Measurements from ENCODE around the gene NPTX2. TPM values are rescaled to one million over a fixed set of nuclear protein-coding genes. Genes with fewer than 3 reads are reported as not detected.

NPTX2 gene
- total and polyA plus RNA-seq, 2 experiments from 2014 or later, result 8.2 to 24.1 TPM

DNA sequence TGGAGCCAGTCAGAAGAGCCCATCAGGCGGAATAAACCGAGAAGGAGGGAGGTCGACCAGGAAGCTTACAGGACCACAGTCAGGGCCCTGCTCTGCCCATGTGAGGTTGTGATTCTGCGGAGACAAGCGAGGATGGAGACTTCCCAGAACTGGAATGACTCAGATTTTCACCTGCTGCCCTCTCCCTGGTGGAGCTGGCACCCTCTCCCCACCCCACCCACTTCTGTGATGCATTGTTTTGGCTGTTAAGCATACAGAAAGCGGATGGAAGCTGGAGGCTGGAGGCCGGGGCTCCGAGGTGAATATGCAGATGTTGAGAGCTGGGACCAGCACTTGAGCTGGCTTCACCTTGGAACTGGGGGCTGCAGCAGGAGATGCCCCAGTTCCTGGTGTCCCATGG lies 57.4 kb downstream of the NPTX2 start:
- no peaks in the 10 kb centered on the region for H4K20me1 ChIP-seq (replicated peaks; ENCODE audit: insufficient read depth)
- DNase-seq (ENCODE audit: low spot score), result no peak
- H3K9me2 ChIP-seq (ENCODE audit: insufficient read depth), result no peaks in the 10 kb centered on the region
- no peak overlapping the region for H3K27ac Mint-ChIP-seq
- no peaks in the 10 kb centered on the region for H3K36me3 Mint-ChIP-seq (ENCODE audit: low read depth)
- no peak overlapping the region for H3K4me2 ChIP-seq
- H2AFZ ChIP-seq, result no peak overlapping the region
- no peaks in the 10 kb centered on the region for H3F3A ChIP-seq (replicated peaks; ENCODE audit: low read depth)
- H3K4me3 ChIP-seq, result no peak overlapping the region
- H3K4me1 ChIP-seq (ENCODE audit: insufficient read depth), result no peaks in the 10 kb centered on the region
- peaks cover 27% of the 10 kb centered on the region for H3K9me3 Mint-ChIP-seq
- H3K27me3 ChIP-seq (ENCODE audit: insufficient read depth), result peaks cover 3% of the 10 kb centered on the region
- no peaks in the 10 kb centered on the region for H3K79me2 ChIP-seq (replicated peaks; ENCODE audit: insufficient read depth)
- no peaks in the 10 kb centered on the region for H3K36me3 ChIP-seq (ENCODE audit: insufficient read depth)
- H3K4me3 Mint-ChIP-seq, result no peak overlapping the region
- H3K27me3 Mint-ChIP-seq (ENCODE audit: insufficient read depth, low read depth, poor library complexity), result no peaks in the 10 kb centered on the region
- no peak for ATAC-seq
- H3K4me1 Mint-ChIP-seq, result no peaks in the 10 kb centered on the region; the same call in 2 of the 3 replicates
- TF ChIP-seq JUNB (IDR thresholded peaks at IDR 0.05; ENCODE audit: unreplicated experiment), result no peak
- TF ChIP-seq EZH2phosphoT487 (IDR thresholded peaks at IDR 0.05; ENCODE audit: unreplicated experiment), result no peak
- no peak for TF ChIP-seq STAT1 (IDR thresholded peaks at IDR 0.05; ENCODE audit: unreplicated experiment)
- no peak for TF ChIP-seq ZNF114 (CRISPR knock-in tag; IDR thresholded peaks at IDR 0.05)
- no peak for TF ChIP-seq ETS1 (IDR thresholded peaks at IDR 0.05)
- no peak for TF ChIP-seq ZNF331 (CRISPR knock-in tag; IDR thresholded peaks at IDR 0.05; ENCODE audit: low read depth)
- no peak for TF ChIP-seq EZH2 (IDR thresholded peaks at IDR 0.05; ENCODE audit: low read depth, unreplicated experiment)
- no peak for TF ChIP-seq REST (IDR thresholded peaks at IDR 0.05; ENCODE audit: unreplicated experiment)
- TF ChIP-seq CREB1 (CRISPR knock-in tag; IDR thresholded peaks at IDR 0.05; ENCODE audit: low read depth), result no peak
- H3K27ac ChIP-seq (ENCODE audit: low read depth), result no peak overlapping the region

- Histone ChIP-seq H3K36me3 (ENCODE audit: insufficient read depth) (no peaks in the 10 kb centered on the region), H3K4me2 (no peak overlapping the region), H3K79me2 (replicated peaks; ENCODE audit: insufficient read depth) (no peaks in the 10 kb centered on the region), H3K27ac (ENCODE audit: low read depth) (no peak overlapping the region), H2AFZ (no peak overlapping the region), H3F3A (replicated peaks; ENCODE audit: low read depth) (no peaks in the 10 kb centered on the region), H3K27me3 (ENCODE audit: insufficient read depth) (no peaks in the 10 kb centered on the region), H4K20me1 (replicated peaks; ENCODE audit: insufficient read depth) (no peaks in the 10 kb centered on the region), H3K4me1 (ENCODE audit: insufficient read depth) (no peaks in the 10 kb centered on the region), H3K9me2 (ENCODE audit: insufficient read depth) (no peaks in the 10 kb centered on the region), H3K4me3 (no peak overlapping the region)
- H3K9me3 Mint-ChIP-seq, result peaks cover 27% of the 10 kb centered on the region
- no peaks in the 10 kb centered on the region for H3K4me1 Mint-ChIP-seq
- H3K4me3 Mint-ChIP-seq, result no peak overlapping the region
- no peaks in the 10 kb centered on the region for H3K27me3 Mint-ChIP-seq (ENCODE audit: insufficient read depth, low read depth, poor library complexity)
- H3K27ac Mint-ChIP-seq, result no peak overlapping the region
- DNase-seq (ENCODE audit: low spot score) (no peak), ATAC-seq (no peak)
- no peaks in the 10 kb centered on the region for H3K36me3 Mint-ChIP-seq (ENCODE audit: low read depth)
- TF ChIP-seq EZH2 (IDR thresholded peaks at IDR 0.05; ENCODE audit: low read depth, unreplicated experiment) (no peak), STAT1 (IDR thresholded peaks at IDR 0.05; ENCODE audit: unreplicated experiment) (no peak), JUNB (IDR thresholded peaks at IDR 0.05; ENCODE audit: unreplicated experiment) (no peak), ETS1 (IDR thresholded peaks at IDR 0.05) (no peak), ZNF114 (CRISPR knock-in tag; IDR thresholded peaks at IDR 0.05) (no peak)
- TF ChIP-seq, protein P1, sequence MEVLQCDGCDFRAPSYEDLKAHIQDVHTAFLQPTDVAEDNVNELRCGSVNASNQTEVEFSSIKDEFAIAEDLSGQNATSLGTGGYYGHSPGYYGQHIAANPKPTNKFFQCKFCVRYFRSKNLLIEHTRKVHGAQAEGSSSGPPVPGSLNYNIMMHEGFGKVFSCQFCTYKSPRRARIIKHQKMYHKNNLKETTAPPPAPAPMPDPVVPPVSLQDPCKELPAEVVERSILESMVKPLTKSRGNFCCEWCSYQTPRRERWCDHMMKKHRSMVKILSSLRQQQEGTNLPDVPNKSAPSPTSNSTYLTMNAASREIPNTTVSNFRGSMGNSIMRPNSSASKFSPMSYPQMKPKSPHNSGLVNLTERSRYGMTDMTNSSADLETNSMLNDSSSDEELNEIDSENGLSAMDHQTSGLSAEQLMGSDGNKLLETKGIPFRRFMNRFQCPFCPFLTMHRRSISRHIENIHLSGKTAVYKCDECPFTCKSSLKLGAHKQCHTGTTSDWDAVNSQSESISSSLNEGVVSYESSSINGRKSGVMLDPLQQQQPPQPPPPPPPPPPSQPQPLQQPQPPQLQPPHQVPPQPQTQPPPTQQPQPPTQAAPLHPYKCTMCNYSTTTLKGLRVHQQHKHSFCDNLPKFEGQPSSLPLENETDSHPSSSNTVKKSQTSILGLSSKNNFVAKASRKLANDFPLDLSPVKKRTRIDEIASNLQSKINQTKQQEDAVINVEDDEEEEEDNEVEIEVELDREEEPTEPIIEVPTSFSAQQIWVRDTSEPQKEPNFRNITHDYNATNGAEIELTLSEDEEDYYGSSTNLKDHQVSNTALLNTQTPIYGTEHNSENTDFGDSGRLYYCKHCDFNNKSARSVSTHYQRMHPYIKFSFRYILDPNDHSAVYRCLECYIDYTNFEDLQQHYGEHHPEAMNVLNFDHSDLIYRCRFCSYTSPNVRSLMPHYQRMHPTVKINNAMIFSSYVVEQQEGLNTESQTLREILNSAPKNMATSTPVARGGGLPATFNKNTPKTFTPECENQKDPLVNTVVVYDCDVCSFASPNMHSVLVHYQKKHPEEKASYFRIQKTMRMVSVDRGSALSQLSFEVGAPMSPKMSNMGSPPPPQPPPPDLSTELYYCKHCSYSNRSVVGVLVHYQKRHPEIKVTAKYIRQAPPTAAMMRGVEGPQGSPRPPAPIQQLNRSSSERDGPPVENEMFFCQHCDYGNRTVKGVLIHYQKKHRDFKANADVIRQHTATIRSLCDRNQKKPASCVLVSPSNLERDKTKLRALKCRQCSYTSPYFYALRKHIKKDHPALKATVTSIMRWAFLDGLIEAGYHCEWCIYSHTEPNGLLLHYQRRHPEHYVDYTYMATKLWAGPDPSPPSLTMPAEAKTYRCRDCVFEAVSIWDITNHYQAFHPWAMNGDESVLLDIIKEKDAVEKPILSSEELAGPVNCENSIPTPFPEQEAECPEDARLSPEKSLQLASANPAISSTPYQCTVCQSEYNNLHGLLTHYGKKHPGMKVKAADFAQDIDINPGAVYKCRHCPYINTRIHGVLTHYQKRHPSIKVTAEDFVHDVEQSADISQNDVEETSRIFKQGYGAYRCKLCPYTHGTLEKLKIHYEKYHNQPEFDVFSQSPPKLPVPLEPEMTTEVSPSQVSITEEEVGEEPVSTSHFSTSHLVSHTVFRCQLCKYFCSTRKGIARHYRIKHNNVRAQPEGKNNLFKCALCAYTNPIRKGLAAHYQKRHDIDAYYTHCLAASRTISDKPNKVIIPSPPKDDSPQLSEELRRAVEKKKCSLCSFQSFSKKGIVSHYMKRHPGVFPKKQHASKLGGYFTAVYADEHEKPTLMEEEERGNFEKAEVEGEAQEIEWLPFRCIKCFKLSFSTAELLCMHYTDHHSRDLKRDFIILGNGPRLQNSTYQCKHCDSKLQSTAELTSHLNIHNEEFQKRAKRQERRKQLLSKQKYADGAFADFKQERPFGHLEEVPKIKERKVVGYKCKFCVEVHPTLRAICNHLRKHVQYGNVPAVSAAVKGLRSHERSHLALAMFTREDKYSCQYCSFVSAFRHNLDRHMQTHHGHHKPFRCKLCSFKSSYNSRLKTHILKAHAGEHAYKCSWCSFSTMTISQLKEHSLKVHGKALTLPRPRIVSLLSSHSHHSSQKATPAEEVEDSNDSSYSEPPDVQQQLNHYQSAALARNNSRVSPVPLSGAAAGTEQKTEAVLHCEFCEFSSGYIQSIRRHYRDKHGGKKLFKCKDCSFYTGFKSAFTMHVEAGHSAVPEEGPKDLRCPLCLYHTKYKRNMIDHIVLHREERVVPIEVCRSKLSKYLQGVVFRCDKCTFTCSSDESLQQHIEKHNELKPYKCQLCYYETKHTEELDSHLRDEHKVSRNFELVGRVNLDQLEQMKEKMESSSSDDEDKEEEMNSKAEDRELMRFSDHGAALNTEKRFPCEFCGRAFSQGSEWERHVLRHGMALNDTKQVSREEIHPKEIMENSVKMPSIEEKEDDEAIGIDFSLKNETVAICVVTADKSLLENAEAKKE (CRISPR knock-in tag; IDR thresholded peaks at IDR 0.05), result no peak
Measured at GRCh38 chr7:98674881-98675280, 57.8 kb downstream of the NPTX2 start.

Measured in GM23338 (cell line).